Thoracic aorta (tissue), 2 donors: ENCODE measurements around the gene APP. TPM values are rescaled to one million over a fixed set of nuclear protein-coding genes. Genes with fewer than 3 reads are reported as not detected.
"Not testable (repeated sequence)": the region's sequence is repeated elsewhere in the genome, so short reads cannot be mapped to it uniquely, and the experiment has no call there.

ENCODE experiments used
- ATAC-seq: fragments of 150-250 bp; one replicate; pipeline ENCODE4 v1.8.0; 2017; ENCODE audit warnings: low read depth; ENCODE audit not compliant: insufficient number of reproducible peaks, low FRiP score
- DNase-seq: peaks from one replicate; pipeline ENCODE4 v3.0.0-alpha.2; 2020; ENCODE audit warnings: low spot score
- H3K27ac ChIP-seq, 2 donors: fragments of 200-600 bp; sonication (generic); 1 replicate in 1 of 2; 2 replicates in 1 of 2; pipeline ENCODE4 v1.5.1; 2016; ENCODE audit warnings: mild to moderate bottlenecking in 2 of 2, moderate library complexity in 2 of 2
- H3K27me3 ChIP-seq: fragments of 200-600 bp; sonication (generic); replicated peaks from 2 replicates; pipeline ENCODE4 v1.6.0; 2016; ENCODE audit warnings: mild to moderate bottlenecking; ENCODE audit not compliant: insufficient read depth
- H3K36me3 ChIP-seq: fragments of 200-600 bp; sonication (generic); one replicate; pipeline ENCODE4 v1.5.1; 2016
- H3K4me1 ChIP-seq, 2 donors: fragments of 200-600 bp; sonication (generic); 1 replicate in 1 of 2; 2 replicates in 1 of 2; pipeline versions ENCODE4 v1.5.1 to v1.6.0; 2016; ENCODE audit warnings: low read depth in 2 of 2, mild to moderate bottlenecking in 1 of 2; ENCODE audit not compliant: control insufficient read depth in 1 of 2
- H3K4me3 ChIP-seq: fragments of 200-600 bp; sonication (generic); 2 replicates; pipeline ENCODE4 v1.5.1; 2016; ENCODE audit warnings: mild to moderate bottlenecking
- H3K9me3 ChIP-seq: fragments of 200-600 bp; sonication (generic); 2 replicates; pipeline ENCODE4 v1.5.1; 2016
- CTCF ChIP-seq: fragments of 200-600 bp; sonication (generic); IDR thresholded peaks from one replicate; pipeline ENCODE4 v1.5.1; 2019; ENCODE audit warnings: antibody characterized with exemption
- total RNA-seq, 2 donors: library from RNA; depleted of rRNA; stranded (reverse); fragments of >200 nt; gene quantifications; one replicate each; pipeline versions ENCODE4 v1.1.0 to v1.2.3, GENCODE V29; 2016

The APP gene
- total RNA-seq, 2 donors from 2014 or later = 342 to 468 TPM

- Histone ChIP-seq H3K27me3 (no peaks in the 10 kb centered on the region), H3K27ac (no peak overlapping the region), H3K4me3 (no peak overlapping the region), H3K4me1 (peaks cover 0 to 5% of the 10 kb centered on the region in 2 donors), H3K36me3 (no peaks in the 10 kb centered on the region), H3K9me3 (no peaks in the 10 kb centered on the region)
- DNase-seq (no peak), ATAC-seq (no peak)
- no peak for TF ChIP-seq CTCF
Measured at GRCh38 chr21:26089730-26090129, 80.8 kb downstream of the APP start.

- Histone ChIP-seq H3K4me1 (peaks cover 0 to 10% of the 10 kb centered on the region in 2 donors), H3K4me3 (no peak overlapping the region), H3K27ac (no peak overlapping the region), H3K9me3 (no peaks in the 10 kb centered on the region), H3K36me3 (no peaks in the 10 kb centered on the region), H3K27me3 (no peaks in the 10 kb centered on the region)
- ATAC-seq = no peak
- DNase-seq = no peak
- TF ChIP-seq CTCF = no peak
Measured at GRCh38 chr21:26087223-26087918, 83.2 kb downstream of the APP start.

GRCh38 chr21:26085882-26086281, 84.7 kb downstream of the APP start:
- Histone ChIP-seq H3K27me3 (no peaks in the 10 kb centered on the region), H3K9me3 (no peaks in the 10 kb centered on the region), H3K4me1 (peaks cover 0 to 10% of the 10 kb centered on the region in 2 donors), H3K27ac (no peak overlapping the region), H3K4me3 (no peak overlapping the region), H3K36me3 (no peaks in the 10 kb centered on the region)
- DNase-seq (no peak), ATAC-seq (no peak)
- TF ChIP-seq CTCF = no peak

- H3K27ac ChIP-seq = no peak overlapping the region
- H3K4me3 ChIP-seq = no peak overlapping the region
- H3K4me1 ChIP-seq = peaks cover 0 to 10% of the 10 kb centered on the region in 2 donors
- no peak for DNase-seq
- H3K27me3 ChIP-seq = no peaks in the 10 kb centered on the region
- H3K36me3 ChIP-seq = no peaks in the 10 kb centered on the region
- H3K9me3 ChIP-seq = no peaks in the 10 kb centered on the region
- no peak for ATAC-seq
- no peak for TF ChIP-seq CTCF
Measured at GRCh38 chr21:26085127-26085526, 85.4 kb downstream of the APP start.

- H3K9me3 ChIP-seq = no peaks in the 10 kb centered on the region
- H3K27ac ChIP-seq = no peak overlapping the region
- TF ChIP-seq CTCF = no peak
- H3K36me3 ChIP-seq = no peaks in the 10 kb centered on the region
- peaks cover 0 to 10% of the 10 kb centered on the region in 2 donors for H3K4me1 ChIP-seq
- H3K4me3 ChIP-seq = no peak overlapping the region
- no peaks in the 10 kb centered on the region for H3K27me3 ChIP-seq
- no peak for ATAC-seq
- DNase-seq = no peak
Measured at GRCh38 chr21:26082549-26082948, 88.0 kb downstream of the APP start.

GRCh38 chr21:26081175-26081760, 89.3 kb downstream of the APP start:
- H3K9me3 ChIP-seq, H3K27me3 ChIP-seq, H3K4me1 ChIP-seq, H3K4me3 ChIP-seq, ATAC-seq, H3K27ac ChIP-seq, DNase-seq, H3K36me3 ChIP-seq: not testable (repeated sequence)
